Gastroesophageal sphincter (tissue), 3 donors: Measurements from ENCODE around the gene HNRNPUL1.

Experiments used
- CTCF ChIP-seq, 4 experiments: fragments of 200-600 bp in 2 of 4; fragments of 450-650 bp in 2 of 4; sonication (generic) in 1 of 4; IDR thresholded peaks; one replicate each; pipeline ENCODE4 v1.5.1; 2017 to 2019; ENCODE audit warnings: antibody characterized with exemption in 4 of 4, mild to moderate bottlenecking in 2 of 4, moderate library complexity in 2 of 4
- EP300 ChIP-seq: sonication (generic); formaldehyde crosslinking; IDR thresholded peaks from one replicate; pipeline ENCODE4 v1.6.1; 2017; ENCODE audit warnings: antibody characterized with exemption, mild to moderate bottlenecking
- POLR2A ChIP-seq, 2 donors: fragments of 450-650 bp; IDR thresholded peaks; one replicate each; pipeline ENCODE4 v1.6.1; 2017; ENCODE audit warnings: antibody characterized with exemption in 2 of 2, mild to moderate bottlenecking in 2 of 2, moderate library complexity in 1 of 2

GRCh38 chr19:41303954-41304353 lies 39.8 kb downstream of the HNRNPUL1 start:
- TF ChIP-seq POLR2A (IDR thresholded peaks at IDR 0.05) (no peak), CTCF (IDR thresholded peaks at IDR 0.05) (no peak), EP300 (no peak)
